OCI-LY3 (cell line): Measurements from ENCODE around the gene LRRC4C.

Experiments used
- EZH2phosphoT487 ChIP-seq: fragments of 200-600 bp; shearing (Covaris generic); IDR thresholded peaks from 2 replicates; pipeline ENCODE4 v1.6.1; 2018; ENCODE audit warnings: antibody characterized with exemption, mixed run types, low read depth
- TF ChIP-seq, protein P1 (sequence below): fragments of 200-600, 300-600 bp; sonication (generic); IDR thresholded peaks from 2 replicates; pipeline ENCODE4 v1.5.1; 2014; ENCODE audit warnings: antibody characterized with exemption, low read length, low read depth

DNA sequence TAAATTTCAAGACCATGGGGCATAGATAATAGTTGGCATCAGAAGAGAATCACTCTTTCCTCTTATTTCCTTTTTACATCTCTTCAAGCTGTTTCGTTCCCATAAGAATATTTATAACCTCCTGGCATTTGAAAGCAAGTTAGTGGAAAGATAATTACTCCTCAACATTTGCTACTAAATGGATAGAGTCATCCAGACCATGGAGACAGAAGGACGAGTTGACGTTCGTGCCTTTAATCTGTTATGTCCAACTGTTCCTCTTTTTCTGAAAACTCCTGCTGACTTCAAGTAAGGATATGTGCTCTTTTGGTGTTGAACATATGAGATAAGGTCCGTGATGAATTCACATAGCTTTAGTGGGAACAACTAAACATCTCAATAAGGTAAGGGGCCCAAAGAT, 414.2 kb downstream of the LRRC4C start:
- TF ChIP-seq, protein P1, sequence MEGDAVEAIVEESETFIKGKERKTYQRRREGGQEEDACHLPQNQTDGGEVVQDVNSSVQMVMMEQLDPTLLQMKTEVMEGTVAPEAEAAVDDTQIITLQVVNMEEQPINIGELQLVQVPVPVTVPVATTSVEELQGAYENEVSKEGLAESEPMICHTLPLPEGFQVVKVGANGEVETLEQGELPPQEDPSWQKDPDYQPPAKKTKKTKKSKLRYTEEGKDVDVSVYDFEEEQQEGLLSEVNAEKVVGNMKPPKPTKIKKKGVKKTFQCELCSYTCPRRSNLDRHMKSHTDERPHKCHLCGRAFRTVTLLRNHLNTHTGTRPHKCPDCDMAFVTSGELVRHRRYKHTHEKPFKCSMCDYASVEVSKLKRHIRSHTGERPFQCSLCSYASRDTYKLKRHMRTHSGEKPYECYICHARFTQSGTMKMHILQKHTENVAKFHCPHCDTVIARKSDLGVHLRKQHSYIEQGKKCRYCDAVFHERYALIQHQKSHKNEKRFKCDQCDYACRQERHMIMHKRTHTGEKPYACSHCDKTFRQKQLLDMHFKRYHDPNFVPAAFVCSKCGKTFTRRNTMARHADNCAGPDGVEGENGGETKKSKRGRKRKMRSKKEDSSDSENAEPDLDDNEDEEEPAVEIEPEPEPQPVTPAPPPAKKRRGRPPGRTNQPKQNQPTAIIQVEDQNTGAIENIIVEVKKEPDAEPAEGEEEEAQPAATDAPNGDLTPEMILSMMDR = no peak
- no peak for TF ChIP-seq EZH2phosphoT487
